ENCODE measurements around the gene SLC19A1.

Gene SLC19A1

DNA sequence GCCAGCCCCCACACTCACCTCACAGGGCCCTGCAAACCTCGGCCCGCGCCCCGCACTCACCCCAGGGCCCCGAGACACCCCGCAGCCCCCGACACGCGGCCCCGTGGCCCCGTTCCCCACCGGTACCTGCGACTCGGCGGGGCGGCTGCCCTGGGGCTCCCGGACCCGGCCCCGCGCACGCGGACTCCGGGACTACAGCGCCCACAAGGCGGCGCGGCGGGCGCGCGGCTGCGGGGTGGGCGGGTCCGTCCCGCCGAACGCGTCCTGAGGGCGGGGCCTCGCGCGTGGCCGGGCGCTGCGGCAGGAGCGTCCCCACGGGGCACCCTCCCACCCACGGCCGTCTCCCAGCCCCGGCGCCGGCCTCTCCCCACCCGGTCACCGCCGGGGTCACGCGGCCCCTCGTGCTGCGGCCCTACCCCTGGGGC is at the start of gene SLC19A1:
TSS of gene SLC19A1 (minus strand) at position 199 of the 425 bp plus-strand sequence. CDS start 4,481 bp downstream, outside the sequence.
- peak in 27 of 51 donors; percentile 29 to 80 (median 52) for DNase-seq

DNA sequence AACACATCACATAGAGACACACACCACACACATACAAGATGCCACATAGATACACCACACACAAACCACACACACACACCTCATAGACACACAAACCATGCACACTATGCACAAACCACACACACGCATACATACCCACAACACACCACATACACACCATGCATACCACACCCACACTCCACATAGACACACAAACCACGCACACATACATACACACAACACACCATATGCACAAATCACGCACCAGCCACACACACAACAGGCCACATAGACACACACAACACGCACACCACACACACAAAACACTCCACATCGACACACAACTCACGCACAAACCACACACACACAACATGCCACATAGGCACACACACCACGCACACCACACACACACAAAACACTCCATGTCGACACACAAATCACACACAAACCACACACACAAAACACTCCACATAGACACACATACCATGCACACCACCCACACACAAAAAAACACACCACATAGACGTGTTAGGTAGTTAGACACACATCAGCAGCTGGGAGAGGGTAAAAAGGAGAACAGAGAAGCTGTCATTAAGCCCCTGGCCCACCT is 49.5 kb upstream of the SLC19A1 start:
- DNase-seq: no peak

- no peak for DNase-seq
These were observed 48.7 kb upstream of the SLC19A1 start for GRCh38 chr21:45590726-45591618.

DNA sequence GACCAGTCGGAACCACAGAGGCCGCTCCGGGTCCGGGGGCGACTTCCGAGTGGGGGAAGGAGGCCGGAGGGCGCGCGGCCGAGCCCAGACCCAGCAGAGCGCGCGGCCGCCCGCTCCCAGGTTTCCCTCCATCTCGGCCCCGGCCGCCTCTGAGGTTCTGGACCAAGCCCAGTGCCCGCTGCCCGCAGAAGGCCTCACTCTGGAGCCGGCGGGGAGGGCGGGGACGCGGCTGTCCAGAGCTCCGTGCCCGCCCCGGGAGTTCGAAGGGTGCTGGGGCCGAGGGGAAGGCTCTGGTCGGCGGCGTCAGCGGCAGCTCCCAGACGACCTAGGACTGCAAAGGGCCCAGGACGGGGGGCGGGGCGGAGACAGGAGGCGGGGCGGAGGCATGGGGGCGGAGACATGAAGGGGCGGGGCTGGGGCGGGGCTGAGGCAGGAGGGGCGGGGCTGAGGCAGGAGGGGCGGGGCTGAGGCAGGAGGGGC is 48.0 kb upstream of the SLC19A1 start:
- DNase-seq: peak in 5 of 51 donors; percentile 5 to 35 (median 23)

DNA sequence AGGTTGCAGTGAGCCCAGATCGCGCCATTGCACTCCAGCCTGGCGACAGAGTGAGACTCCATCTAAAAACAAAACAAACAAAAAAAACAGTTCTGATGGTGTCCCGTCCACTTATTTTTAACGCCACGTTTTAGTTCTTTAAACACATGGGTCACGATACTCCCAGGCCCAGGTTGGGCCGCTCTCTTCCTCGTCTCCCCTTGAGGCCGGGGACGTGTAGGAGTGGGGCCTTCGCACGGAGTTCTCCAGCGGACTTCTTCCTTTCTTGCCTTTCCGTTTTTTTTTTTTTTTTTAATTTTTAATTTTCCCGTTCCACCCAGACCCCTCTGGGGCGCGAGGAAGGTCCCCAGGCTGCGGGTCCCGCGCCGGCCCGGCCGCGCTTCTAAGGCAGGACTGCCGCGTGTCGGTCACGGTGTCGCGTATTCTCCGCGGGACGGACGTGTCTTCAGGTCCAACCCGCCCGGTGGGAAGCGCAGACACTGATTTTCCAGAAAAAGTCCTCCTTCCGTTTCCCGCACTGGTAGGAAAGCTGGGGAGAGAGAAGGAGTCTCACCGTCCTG is 47.5 kb upstream of the SLC19A1 start:
- no peak for DNase-seq

- DNase-seq: no peak
These were observed 46.7 kb upstream of the SLC19A1 start for GRCh38 chr21:45588871-45589491.

DNA sequence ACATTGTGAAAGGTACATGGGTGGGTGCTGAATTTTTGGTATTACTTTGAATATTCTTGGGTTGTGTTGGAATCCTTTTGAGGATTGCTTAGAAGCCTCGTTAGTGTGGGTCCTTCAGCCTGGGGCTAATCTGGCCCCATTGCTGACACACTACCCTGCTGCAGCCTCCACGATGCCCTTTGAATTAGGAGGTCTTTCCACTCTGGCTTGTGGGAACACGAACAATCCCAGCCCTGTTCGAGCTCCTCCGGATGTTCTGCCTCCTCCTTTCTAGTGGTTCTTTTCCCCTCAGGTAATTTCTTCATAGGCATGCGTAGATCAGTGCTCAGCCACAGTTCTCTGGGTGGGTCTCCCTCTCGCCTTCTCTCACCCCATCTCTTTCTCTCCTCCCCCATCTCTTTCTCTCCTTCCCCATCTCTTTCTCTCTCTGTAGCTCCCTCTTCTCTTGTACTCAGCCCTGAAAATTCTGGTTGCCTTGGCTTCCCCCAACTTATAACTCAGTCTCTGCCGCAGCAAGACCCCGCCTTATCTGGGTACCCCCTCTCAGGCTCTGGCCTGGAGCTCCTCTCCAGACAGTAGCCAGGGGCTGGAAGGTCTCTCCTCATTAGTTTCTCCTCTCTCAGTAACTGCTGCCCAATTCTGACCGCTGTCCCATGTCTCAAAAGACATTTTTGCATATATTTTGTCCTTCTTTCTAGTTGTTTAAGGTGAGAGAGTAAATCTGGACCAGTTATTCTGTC is 46.0 kb upstream of the SLC19A1 start:
- no peak for DNase-seq

DNA sequence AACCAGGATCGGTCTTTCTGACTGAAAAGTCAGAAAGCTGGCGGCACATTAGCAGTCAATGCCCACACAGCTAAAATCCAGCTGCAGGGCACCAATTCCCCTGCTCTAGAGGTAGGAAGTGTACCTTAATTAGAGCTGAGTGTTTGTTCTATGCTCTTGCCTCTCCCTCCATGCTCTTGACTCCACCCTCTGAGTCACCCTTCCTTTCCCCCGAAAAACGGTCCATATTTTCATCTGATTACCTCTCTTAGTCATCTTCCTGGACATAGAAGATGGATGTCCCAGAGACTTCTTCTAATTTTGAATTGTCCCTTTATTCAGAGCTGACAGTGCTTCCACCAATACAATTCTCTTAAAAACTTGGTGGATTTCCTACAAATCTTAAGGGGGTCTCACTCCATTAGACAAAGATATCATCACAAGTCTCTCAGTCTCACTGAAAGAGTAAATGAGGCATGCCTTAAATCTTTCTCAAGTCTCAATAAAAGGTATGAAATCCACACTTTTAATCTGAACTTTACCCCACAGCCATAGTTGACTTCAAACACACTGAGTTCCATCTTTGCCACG is 44.1 kb upstream of the SLC19A1 start:
- no peak for DNase-seq

DNA sequence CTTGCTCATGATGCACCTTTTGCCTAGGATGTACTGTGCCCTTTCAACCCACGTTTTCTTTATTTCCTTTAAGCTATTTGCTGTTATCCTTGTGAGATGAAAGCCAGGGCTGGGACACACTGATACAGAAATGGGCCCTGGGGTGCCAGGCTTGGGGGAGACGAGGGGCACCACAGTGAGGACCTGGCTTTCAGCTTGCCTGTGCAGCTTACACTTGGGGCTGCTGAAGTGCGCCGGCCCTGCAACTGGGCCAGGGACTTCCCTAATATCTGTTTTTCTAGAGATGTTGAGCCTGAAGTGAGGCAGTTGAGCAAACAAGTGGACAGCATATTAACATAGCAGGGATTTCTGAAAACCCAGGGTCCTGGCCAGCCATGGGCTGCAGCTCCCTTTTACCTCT is 42.5 kb upstream of the SLC19A1 start:
- DNase-seq: no peak

GRCh38 chr21:45583831-45584509 is 41.7 kb upstream of the SLC19A1 start:
- no peak for DNase-seq

- no peak for DNase-seq
These were observed 39.9 kb upstream of the SLC19A1 start for GRCh38 chr21:45582128-45582527.

- no peak for DNase-seq
These were observed 39.1 kb upstream of the SLC19A1 start for GRCh38 chr21:45581322-45581712.

DNA sequence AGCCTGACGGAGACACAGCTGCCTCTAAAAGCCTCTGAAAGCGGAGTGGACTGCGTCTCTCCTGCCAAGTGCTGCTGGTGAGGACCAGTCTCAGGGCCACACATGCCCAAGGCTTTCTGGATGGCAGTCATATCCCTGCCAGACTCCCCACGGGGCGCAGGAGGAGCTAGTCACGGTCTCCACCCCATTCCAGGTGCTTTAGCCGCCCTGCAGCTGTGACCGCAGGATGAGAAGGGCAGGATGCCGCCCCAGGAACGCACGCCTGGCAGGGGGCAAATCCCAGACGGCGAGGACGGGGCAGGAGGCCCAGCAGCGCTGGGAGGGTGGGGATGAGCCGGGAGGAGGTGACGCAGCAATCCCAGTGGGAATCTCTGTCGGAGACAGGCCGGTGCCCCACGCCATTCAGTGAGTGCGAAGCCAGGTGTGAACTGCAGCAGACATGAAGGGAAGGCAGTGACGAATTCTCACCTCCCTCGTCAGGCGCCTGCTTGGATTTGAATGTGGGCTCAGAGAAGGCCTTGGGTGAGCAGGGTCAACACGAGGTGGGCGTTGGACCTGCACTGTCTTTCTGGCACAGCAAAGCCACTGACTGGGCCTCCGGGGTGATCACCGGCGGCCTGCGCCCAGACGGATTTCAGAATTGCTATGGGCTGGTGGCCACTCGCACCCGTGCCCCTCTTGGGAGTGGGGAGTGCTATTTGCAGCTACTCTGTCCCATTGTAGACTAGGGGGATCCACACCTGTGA is 38.5 kb upstream of the SLC19A1 start:
- DNase-seq: no peak

- no peak for DNase-seq
These were observed 37.9 kb upstream of the SLC19A1 start for GRCh38 chr21:45580181-45580575.

DNA sequence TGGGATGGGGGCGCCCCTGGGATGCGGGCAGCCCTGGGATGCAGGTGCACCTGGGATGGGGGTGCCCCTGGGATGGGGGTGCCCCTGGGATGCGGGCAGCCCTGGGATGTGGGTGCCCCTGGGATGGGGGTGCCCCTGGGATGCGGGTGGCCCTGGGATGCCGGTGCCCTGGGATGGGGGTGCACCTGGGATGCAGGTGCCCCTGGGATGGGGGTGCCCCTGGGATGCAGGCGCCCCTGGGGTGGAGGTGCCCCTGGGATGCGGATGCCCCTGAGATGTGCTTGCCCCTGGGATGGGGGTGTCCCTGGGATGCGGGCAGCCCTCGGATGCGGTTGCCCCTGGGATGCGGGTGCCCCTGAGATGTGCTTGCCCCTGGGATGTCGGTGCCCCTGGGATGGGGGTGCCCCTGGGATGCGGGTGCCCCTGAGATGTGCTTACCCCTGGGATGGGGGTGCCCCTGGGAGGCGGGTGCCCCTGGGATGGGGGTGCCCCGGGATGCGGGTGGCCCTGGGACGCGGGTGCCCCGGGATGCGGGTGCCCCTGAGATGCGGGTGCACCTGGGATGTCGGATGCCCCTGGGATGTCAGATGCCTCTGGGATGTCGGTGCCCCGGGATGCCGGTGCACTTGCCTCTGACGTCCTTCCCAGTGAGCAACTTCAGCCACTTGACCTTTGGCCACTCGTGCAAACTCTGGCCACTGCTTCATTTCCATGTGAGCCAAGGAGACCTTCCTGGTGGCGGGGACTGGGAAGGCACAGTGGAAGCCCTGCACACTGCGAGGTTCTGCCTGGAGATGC is 37.3 kb upstream of the SLC19A1 start:
- DNase-seq: no peak

- no peak for DNase-seq
These were observed 36.7 kb upstream of the SLC19A1 start for GRCh38 chr21:45578811-45579381.

DNA sequence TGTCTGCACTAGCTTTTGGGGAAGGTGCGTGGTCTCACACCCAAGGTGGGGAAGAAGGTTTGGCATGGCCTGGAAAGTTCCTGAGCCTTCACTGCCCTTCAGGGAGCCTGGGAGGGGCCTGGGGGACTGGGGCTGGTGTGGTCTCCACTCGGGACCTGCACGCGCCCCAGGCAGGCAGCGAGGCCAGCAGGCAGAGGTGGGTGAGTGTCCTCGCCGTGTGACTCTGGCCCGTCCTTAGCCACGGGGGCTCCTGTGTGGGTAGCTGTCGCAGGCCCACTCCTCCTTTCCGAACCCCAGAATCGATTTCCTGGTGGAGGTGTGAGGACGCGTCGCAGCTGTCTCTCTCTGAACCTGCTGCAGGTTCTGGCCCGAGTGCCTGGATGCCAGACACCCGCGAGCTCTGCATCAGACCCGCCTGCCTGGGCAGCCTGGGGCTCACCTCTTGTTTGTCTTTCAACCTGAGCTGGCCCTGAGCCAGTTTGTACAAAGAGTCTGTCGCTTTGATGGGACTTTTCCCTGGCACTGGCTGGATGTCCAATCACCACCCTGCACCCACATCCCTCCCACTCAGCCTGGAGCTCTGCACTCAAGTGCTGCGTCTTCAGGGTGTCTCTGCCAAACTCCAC is 36.0 kb upstream of the SLC19A1 start:
- no peak for DNase-seq

- DNase-seq: no peak
These were observed 35.5 kb upstream of the SLC19A1 start for GRCh38 chr21:45577801-45578175.
